SK-N-SH (cell line): ENCODE results near the gene ADAMTS17. TPM values are rescaled to one million over a fixed set of nuclear protein-coding genes. Genes with fewer than 3 reads are reported as not detected.

Experiments used
- CTCF ChIA-PET: fragments of 300-600, 350-600 bp; formaldehyde crosslinking; extraction: SDS; loops from one replicate; lab custom pipeline; 2021; lab: Yijun Ruan, JAX
- POLR2A ChIA-PET: fragments of 350-600 bp; sonication (Branson Sonifier 250); formaldehyde crosslinking; extraction: SDS; loops from one replicate; lab custom pipeline; 2020; ENCODE audit warnings: antibody characterized with exemption, inconsistent platforms; lab: Yijun Ruan, JAX
- DNase-seq: peaks from one replicate; pipeline ENCODE4 v3.0.0; 2012
- H2AFZ ChIP-seq: fragments of 200-600 bp; sonication (generic); 2 replicates; pipeline ENCODE4 v1.8.1; 2016; ENCODE audit warnings: antibody characterized with exemption, mild to moderate bottlenecking, low read depth
- H3F3A ChIP-seq: fragments of 200-600 bp; sonication (generic); replicated peaks from 2 replicates; pipeline ENCODE3; 2016; ENCODE audit warnings: antibody characterized with exemption, mild to moderate bottlenecking; ENCODE audit not compliant: insufficient read depth
- H3K27ac ChIP-seq, 2 experiments: fragments of 200-500 bp in 1 of 2; fragments of 200-600 bp in 1 of 2; sonication (Bioruptor generic) in 1 of 2; sonication (generic), shearing (Covaris generic) in 1 of 2; 2 replicates each; pipeline versions ENCODE4 v1.5.1 to v1.6.1; 2014 to 2016; ENCODE audit warnings: low read depth in 2 of 2, inconsistent platforms in 1 of 2, low read length in 1 of 2, mild to moderate bottlenecking in 1 of 2, mixed read lengths in 1 of 2
- H3K27me3 ChIP-seq: fragments of 200-600 bp; sonication (generic), shearing (Covaris generic); 2 replicates; pipeline ENCODE4 v1.6.1; 2016; ENCODE audit warnings: mixed run types; ENCODE audit not compliant: insufficient read depth
- H3K36me3 ChIP-seq, 2 experiments: fragments of 200-500 bp in 1 of 2; fragments of 200-600 bp in 1 of 2; sonication (Bioruptor generic) in 1 of 2; sonication (generic) in 1 of 2; replicated peaks in 1 of 2; 2 replicates each; pipeline versions ENCODE3 to v1.5.1; 2014 to 2016; ENCODE audit warnings: low read length in 1 of 2, mild to moderate bottlenecking in 1 of 2; ENCODE audit not compliant: insufficient read depth in 2 of 2, control insufficient read depth in 1 of 2
- H3K4me1 ChIP-seq, 2 experiments: fragments of 200-500 bp in 1 of 2; fragments of 200-600 bp in 1 of 2; sonication (Bioruptor generic) in 1 of 2; sonication (generic), shearing (Covaris generic) in 1 of 2; 2 replicates each; pipeline versions ENCODE4 v1.5.1 to v1.6.1; 2014 to 2016; ENCODE audit warnings: low read depth in 1 of 2, low read length in 1 of 2, mixed run types in 1 of 2; ENCODE audit not compliant: insufficient read depth in 2 of 2, control insufficient read depth in 1 of 2
- H3K4me2 ChIP-seq: fragments of 200-600 bp; sonication (generic), shearing (Covaris generic); 2 replicates; pipeline ENCODE4 v1.6.1; 2017; ENCODE audit warnings: mixed run types
- H3K4me3 ChIP-seq, 2 experiments: fragments of 200-500 bp in 1 of 2; fragments of 200-600 bp in 1 of 2; sonication (Bioruptor generic) in 1 of 2; sonication (generic), shearing (Covaris generic) in 1 of 2; 2 replicates each; pipeline versions ENCODE4 v1.5.1 to v1.8.1; 2014 to 2016; ENCODE audit warnings: low read depth in 2 of 2, inconsistent platforms in 1 of 2, low read length in 1 of 2, mild to moderate bottlenecking in 1 of 2, mixed read lengths in 1 of 2, moderate library complexity in 1 of 2
- H3K79me2 ChIP-seq: fragments of 200-600 bp; sonication (generic); 2 replicates; pipeline ENCODE4 v1.8.1; 2017; ENCODE audit warnings: mild to moderate bottlenecking; ENCODE audit not compliant: insufficient read depth
- H3K9ac ChIP-seq: fragments of 200-600 bp; sonication (generic); 2 replicates; pipeline ENCODE4 v1.6.1; 2017; ENCODE audit warnings: mixed run types
- H3K9me2 ChIP-seq: fragments of 200-600 bp; sonication (generic); 2 replicates; pipeline ENCODE4 v1.6.1; 2017; ENCODE audit warnings: mixed run types
- H3K9me3 ChIP-seq: fragments of 200-600 bp; sonication (generic); 2 replicates; pipeline ENCODE4 v1.6.1; 2017; ENCODE audit warnings: mixed run types, mild to moderate bottlenecking, moderate library complexity
- H4K20me1 ChIP-seq: fragments of 200-600 bp; sonication (generic); 2 replicates; pipeline ENCODE4 v1.6.1; 2017; ENCODE audit warnings: mild to moderate bottlenecking, mixed run types; ENCODE audit not compliant: insufficient read depth
- ELF1 ChIP-seq: IDR thresholded peaks from 2 replicates; pipeline ENCODE4 v1.4.0; 2012
- FOSL2 ChIP-seq: IDR thresholded peaks from 2 replicates; pipeline ENCODE4 v1.4.0; 2012; ENCODE audit warnings: low read depth, mild to moderate bottlenecking, moderate library complexity, borderline replicate concordance
- FOXM1 ChIP-seq: IDR thresholded peaks from 2 replicates; pipeline ENCODE4 v1.4.0; 2012; ENCODE audit warnings: low read depth, mild to moderate bottlenecking
- IRF3 ChIP-seq: fragments of 150-350 bp; IDR thresholded peaks from 2 replicates; pipeline ENCODE4 v1.6.1; 2016; ENCODE audit warnings: mild to moderate bottlenecking, low read depth, low read length
- JUND ChIP-seq: IDR thresholded peaks from 2 replicates; pipeline ENCODE4 v1.4.0; 2012
- MEF2A ChIP-seq: IDR thresholded peaks from 2 replicates; pipeline ENCODE4 v1.4.0; 2012; ENCODE audit warnings: low read depth, borderline replicate concordance
- POLR2AphosphoS5 ChIP-seq: IDR thresholded peaks from 2 replicates; pipeline ENCODE4 v1.6.1; 2012; ENCODE audit warnings: low read depth, low read length
- RAD21 ChIP-seq: IDR thresholded peaks from 2 replicates; pipeline ENCODE4 v1.6.1; 2012; ENCODE audit warnings: mild to moderate bottlenecking, low read length
- RCOR1 ChIP-seq: fragments of 150-350 bp; IDR thresholded peaks from 2 replicates; pipeline ENCODE4 v1.6.1; 2017; ENCODE audit warnings: antibody characterized with exemption, low read length
- REST ChIP-seq: IDR thresholded peaks from 2 replicates; pipeline ENCODE4 v1.6.1; 2012; ENCODE audit warnings: mild to moderate bottlenecking, low read depth, low read length, moderate library complexity
- RFX5 ChIP-seq: IDR thresholded peaks from 2 replicates; pipeline ENCODE4 v1.6.1; 2012; ENCODE audit warnings: mild to moderate bottlenecking, improper control_type of control experiment, low read length
- RXRA ChIP-seq: IDR thresholded peaks from 2 replicates; pipeline ENCODE4 v1.4.0; 2012; ENCODE audit warnings: low read depth, mild to moderate bottlenecking, borderline replicate concordance
- USF1 ChIP-seq: IDR thresholded peaks from 2 replicates; pipeline ENCODE4 v1.4.0; 2012; ENCODE audit warnings: low read depth, borderline replicate concordance
- USF2 ChIP-seq: fragments of 150-350 bp; IDR thresholded peaks from 2 replicates; pipeline ENCODE4 v1.6.1; 2017; ENCODE audit warnings: antibody characterized with exemption, low read length, low read depth, borderline replicate concordance
- YY1 ChIP-seq: IDR thresholded peaks from 2 replicates; pipeline ENCODE4 v1.4.0; 2012; ENCODE audit warnings: low read depth, mild to moderate bottlenecking
- WGBS: methylation state at CpG from one replicate; pipeline ENCODE4 v1.1.6; 2017; ENCODE audit warnings: low lambda C conversion rate; 5-methylcytosine and 5-hydroxymethylcytosine counted together
- polyA plus RNA-seq, 3 experiments: library from polyadenylated mRNA; depleted of rRNA; stranded (reverse); fragments of >200 nt; gene quantifications; 2 replicates each; pipeline ENCODE4 v1.2.3, GENCODE V29; 2012

Gene ADAMTS17
- polyA plus RNA-seq, 1 of the 3 experiments (the other 2 are of a cell fraction) = not detected

GRCh38 chr15:100124936-100125335, 216.8 kb downstream of the ADAMTS17 start:
- Histone ChIP-seq H3K27me3 (no peaks in the 10 kb centered on the region), H3K4me1 (no peaks in the 10 kb centered on the region), H3K9ac (no peak overlapping the region), H3K79me2 (no peaks in the 10 kb centered on the region), H3K4me3 (no peak overlapping the region), H3K36me3 (no peaks in the 10 kb centered on the region), H3K4me2 (no peak overlapping the region), H3K9me2 (no peaks in the 10 kb centered on the region), H4K20me1 (no peaks in the 10 kb centered on the region), H3K27ac (no peak overlapping the region), H3K9me3 (no peaks in the 10 kb centered on the region), H3F3A (no peaks in the 10 kb centered on the region), H2AFZ (no peak overlapping the region)
- ChIA-PET CTCF (interaction anchor here (1.4 to 1.8 kb wide), 3 partner anchors 12 to 224 kb away, joined by 3 to 5 read pairs (median 4); no protein-coding TSS in a partner anchor), POLR2A (no interaction called here)
- TF ChIP-seq IRF3 (no peak), MEF2A (no peak), USF2 (no peak), RAD21 (no peak), RFX5 (no peak), RXRA (no peak), ELF1 (no peak), RCOR1 (no peak), YY1 (no peak), JUND (no peak), FOXM1 (no peak), USF1 (no peak), FOSL2 (no peak), POLR2AphosphoS5 (no peak), REST (no peak)
- WGBS = 39% methylated on average over 5 of the region's 5 CpGs
- no peak for DNase-seq
